Heart left ventricle (tissue), 13 donors: Measurements from ENCODE around the gene LYRM2.

Experiments
- POLR2A ChIP-seq, 2 donors: fragments of 450-650 bp; IDR thresholded peaks; one replicate each; pipeline ENCODE4 v1.6.1; 2017; ENCODE audit warnings: antibody characterized with exemption in 2 of 2, mild to moderate bottlenecking in 2 of 2, moderate library complexity in 2 of 2
- TF ChIP-seq, protein P1 (sequence below), 12 donors: fragments of 200-600 bp; sonication (generic) in 4 of 12; IDR thresholded peaks; one replicate each; pipeline versions ENCODE4 v1.5.0 to v1.8.0; 2018 to 2022; ENCODE audit warnings: antibody characterized with exemption in 12 of 12, mild to moderate bottlenecking in 5 of 12
- donor health status: ischemic (EF 13 %, LVEDD 7.1; RV severe dilation, severe dysfunction).
- donor health status: DM: no; HTN: yes; CAD: no.
- donor health status: DM: no; HTN: no; CAD: no.
- donor health status: ischemic (EF 25% LVEDD 6.9; RV normal size, moderate dysfunction).
- donor health status: ischemic (EF 25% LVEDD 5.7; RV mildly dilated, moderate dysfunction).
- donor health status: ischemic (EF 35%, LVEDD 5.7; RV mildly dilated, moderate dysfunction).
- donor health status: nonischemic (EF 11% LVEDD 7.7; RV severe dilation, severe dysfunction).
- donor health status: DM: yes; HTN: yes; CAD: no.
- donor health status: PGD.
- donor health status: ischemic (EF 29% LVEDD 5.4; RV normal size, mild dysfunction).
- donor health status: nonischemic (EF 23%, LVEDD 6.1; RV moderate dilation, normal function).

- TF ChIP-seq, protein P1, sequence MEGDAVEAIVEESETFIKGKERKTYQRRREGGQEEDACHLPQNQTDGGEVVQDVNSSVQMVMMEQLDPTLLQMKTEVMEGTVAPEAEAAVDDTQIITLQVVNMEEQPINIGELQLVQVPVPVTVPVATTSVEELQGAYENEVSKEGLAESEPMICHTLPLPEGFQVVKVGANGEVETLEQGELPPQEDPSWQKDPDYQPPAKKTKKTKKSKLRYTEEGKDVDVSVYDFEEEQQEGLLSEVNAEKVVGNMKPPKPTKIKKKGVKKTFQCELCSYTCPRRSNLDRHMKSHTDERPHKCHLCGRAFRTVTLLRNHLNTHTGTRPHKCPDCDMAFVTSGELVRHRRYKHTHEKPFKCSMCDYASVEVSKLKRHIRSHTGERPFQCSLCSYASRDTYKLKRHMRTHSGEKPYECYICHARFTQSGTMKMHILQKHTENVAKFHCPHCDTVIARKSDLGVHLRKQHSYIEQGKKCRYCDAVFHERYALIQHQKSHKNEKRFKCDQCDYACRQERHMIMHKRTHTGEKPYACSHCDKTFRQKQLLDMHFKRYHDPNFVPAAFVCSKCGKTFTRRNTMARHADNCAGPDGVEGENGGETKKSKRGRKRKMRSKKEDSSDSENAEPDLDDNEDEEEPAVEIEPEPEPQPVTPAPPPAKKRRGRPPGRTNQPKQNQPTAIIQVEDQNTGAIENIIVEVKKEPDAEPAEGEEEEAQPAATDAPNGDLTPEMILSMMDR (IDR thresholded peaks at IDR 0.05): no peak
- TF ChIP-seq POLR2A (IDR thresholded peaks at IDR 0.05): no peak
Measured at GRCh38 chr6:89661559-89661958, 23.0 kb upstream of the LYRM2 start.
